SW 1271 (cell line): Measurements from ENCODE around the gene CNNM3.

ENCODE experiments used
- DNase-seq, 2 experiments: peaks; one replicate each; lab custom pipeline; 2025; lab: John Stamatoyannopoulos, UW

CNNM3 gene

DNA sequence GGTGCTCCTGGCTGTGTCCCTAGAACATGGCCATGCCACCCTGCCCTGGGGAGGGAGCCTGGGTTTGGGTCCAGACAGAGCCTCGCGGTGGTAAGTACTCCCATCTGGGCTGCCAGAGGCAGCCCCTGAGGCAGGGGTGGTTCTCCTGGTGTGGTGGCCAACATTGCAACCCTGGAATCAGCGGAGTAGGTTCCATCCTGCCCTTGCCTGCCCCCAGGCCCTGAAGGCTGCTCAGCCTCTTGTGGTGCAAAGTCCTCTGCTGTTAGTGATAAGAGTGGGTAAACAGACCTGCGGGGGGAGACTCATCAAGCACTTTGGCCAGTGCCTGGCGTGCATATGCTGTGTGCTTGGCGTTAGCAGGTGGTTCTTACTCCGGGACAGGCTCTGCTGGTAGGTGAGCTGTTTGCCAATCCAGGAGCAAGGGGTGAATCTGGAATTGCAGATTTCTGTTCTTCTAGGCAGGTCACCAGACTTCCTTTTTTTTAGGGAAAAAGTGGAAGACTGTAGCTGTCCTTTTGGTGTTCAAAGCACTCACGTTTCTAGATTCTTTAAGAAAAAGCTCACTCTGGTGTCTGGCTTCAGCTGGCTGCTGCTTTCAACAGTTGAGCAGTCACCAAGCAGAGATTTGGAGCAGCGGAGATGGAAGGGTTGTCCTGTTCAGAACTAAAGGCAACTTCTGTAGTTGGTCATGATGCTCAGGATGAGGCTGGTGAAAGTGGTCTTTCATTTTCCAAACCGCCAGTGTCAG, 3.2 kb downstream of the CNNM3 start:
- DNase-seq, result no peak

GRCh38 chr2:96819876-96820511, 3.9 kb downstream of the CNNM3 start:
- DNase-seq, result no peak

DNA sequence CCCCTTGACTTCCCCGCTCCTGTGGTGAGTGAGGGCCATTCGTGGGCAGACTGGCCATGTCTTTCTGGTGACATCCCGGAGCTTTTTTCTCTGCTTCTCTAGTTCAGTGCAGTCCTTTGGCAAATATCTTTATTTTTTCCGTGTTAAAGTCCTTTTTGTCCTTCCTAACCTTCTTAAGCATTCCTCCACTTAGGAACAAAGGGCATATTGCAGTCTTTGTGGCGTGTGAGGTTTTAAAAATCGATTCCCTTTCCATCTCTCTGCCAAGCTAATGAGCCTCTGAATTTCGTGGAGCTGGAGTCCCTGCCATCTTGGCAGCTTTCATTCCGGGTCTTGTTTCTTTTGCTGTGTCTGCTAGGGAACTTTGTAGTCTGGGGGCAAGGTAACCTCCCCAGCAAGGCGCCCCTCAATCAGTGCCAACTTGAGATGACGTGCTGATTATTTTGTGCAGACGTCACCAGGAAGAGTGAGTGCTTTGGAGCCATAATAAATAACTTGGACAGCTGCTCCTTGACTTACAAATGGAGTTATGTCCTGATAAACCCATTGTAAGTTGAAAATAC, 5.1 kb downstream of the CNNM3 start:
- DNase-seq, result no peak

DNA sequence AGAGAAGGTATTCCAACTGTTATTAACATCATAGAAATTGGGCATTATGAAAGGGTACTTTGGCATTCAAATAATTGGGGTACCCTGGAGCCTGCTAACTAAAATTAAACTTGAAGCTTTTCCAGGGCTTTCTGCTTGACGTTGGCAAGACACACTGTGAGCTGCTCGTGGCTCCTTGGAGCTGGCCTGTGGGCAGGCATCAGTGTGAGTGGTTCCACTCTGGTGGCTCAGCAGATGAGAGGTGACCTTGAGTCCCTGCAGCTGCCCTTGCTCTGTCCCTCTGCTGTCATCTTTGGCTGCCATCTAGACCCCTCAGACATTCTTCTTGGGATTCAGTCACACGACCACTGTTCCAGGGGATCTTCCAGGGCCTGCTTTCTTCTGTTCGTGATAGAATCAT, 6.7 kb downstream of the CNNM3 start:
- DNase-seq, result no peak

DNA sequence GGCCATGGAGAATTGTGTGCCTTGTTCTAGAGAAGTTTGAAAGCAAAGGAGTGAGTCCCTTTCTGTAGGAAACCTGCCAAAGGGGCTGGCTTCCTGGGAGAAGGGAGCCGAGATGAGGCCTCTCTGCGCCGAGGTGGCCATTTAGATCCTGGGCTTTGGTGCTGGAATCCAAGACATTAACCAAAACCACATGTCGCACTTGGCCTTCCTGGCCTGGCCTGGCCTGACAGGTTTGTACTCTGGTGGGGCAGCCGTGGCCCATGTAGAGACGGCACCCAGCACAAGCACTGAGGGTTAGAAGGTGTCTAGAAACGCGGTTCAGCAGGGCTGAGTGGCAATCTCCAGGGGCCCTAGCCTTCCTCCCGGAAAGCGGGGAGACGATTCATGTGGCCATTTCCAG, 7.1 kb downstream of the CNNM3 start:
- DNase-seq, result no peak

DNA sequence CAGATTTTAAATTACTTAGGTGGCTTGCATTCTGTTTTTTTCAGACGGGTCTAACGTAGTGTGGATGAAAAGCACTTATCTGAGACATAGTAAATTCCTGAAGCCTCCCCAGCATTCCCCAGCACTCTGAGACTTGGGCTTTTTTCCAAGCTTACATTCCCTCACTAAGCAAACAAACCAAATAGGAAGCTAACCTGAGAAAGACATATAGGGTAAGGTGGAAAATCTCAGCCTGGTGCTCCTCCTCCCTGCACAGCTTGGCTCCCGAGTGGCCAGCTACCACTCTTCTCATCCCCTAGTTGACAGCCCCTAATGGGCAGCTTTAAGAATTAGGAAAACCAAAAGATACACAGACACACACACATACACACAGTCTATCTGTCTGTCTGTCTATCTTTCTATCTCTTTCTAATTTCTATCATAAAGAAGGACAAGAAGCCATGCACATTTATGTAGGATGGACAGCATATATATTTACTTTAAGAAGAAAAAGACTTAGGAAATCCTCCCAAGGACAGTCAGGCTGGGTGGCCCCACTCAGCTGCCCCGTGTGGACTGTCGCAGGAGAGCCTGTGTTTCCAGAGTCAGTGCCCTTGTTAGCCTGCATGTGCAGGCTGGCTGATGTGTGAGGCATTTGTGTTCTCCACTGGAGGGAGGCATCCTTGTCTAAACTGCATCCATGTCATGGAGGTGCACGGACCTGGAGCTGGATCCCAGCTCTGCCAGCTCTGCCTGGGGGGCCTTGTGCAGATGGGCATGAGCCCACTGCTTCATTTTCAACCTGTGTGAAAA, 8.2 kb downstream of the CNNM3 start:
- DNase-seq, result no peak

GRCh38 chr2:96825057-96825456, 9.0 kb downstream of the CNNM3 start:
- DNase-seq, result no peak

GRCh38 chr2:96826546-96827278, 10.6 kb downstream of the CNNM3 start:
- no peak for DNase-seq

GRCh38 chr2:96828436-96828835, 12.4 kb downstream of the CNNM3 start:
- no peak for DNase-seq

DNA sequence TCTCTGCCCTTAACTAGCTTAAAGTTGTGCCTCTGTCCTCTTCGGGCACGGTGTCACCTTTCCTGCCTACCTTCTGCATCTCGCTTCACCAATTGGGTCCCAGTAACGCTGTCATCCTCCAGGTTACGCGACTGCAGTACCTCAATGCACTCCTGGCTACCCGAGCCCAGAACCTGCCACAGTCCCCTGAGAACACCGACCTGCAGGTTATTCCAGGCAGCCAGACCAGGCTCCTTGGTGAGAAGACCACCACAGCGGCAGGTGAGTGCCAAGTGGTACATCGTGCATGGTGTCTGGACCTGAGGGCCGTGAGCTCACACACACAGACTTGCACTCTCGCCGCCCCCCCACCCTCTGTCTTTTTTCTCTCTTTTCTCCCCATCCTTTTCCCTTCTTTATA, 12.8 kb downstream of the CNNM3 start:
- DNase-seq, result no peak

- DNase-seq, result no peak
Measured at GRCh38 chr2:96830044-96830562, 14.0 kb downstream of the CNNM3 start.

- no peak for DNase-seq
Measured at GRCh38 chr2:96831679-96832078, 15.6 kb downstream of the CNNM3 start.

DNA sequence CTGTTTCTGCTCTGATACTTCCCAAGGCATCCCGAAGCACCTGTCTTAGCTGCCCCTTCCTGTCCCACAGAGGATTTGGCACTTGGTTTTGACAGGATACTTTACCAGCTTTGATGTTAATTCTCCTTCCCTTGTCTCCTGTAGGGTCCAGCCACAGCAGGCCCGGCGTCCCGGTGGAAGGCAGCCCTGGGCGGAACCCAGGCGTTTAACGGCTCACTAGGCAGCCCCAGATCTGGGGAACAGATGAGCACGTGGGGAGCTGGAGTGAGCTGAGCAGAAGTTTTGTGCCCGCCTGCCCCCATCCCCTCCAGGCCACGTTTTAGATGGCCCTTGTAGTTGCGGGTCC, 16.3 kb downstream of the CNNM3 start:
- DNase-seq, result no peak

GRCh38 chr2:96832754-96833507, 16.9 kb downstream of the CNNM3 start:
- DNase-seq, result no peak

- DNase-seq, result no peak
Measured at GRCh38 chr2:96835830-96836229, 19.8 kb downstream of the CNNM3 start.

- DNase-seq, result no peak
Measured at GRCh38 chr2:96837575-96837974, 21.5 kb downstream of the CNNM3 start.

DNA sequence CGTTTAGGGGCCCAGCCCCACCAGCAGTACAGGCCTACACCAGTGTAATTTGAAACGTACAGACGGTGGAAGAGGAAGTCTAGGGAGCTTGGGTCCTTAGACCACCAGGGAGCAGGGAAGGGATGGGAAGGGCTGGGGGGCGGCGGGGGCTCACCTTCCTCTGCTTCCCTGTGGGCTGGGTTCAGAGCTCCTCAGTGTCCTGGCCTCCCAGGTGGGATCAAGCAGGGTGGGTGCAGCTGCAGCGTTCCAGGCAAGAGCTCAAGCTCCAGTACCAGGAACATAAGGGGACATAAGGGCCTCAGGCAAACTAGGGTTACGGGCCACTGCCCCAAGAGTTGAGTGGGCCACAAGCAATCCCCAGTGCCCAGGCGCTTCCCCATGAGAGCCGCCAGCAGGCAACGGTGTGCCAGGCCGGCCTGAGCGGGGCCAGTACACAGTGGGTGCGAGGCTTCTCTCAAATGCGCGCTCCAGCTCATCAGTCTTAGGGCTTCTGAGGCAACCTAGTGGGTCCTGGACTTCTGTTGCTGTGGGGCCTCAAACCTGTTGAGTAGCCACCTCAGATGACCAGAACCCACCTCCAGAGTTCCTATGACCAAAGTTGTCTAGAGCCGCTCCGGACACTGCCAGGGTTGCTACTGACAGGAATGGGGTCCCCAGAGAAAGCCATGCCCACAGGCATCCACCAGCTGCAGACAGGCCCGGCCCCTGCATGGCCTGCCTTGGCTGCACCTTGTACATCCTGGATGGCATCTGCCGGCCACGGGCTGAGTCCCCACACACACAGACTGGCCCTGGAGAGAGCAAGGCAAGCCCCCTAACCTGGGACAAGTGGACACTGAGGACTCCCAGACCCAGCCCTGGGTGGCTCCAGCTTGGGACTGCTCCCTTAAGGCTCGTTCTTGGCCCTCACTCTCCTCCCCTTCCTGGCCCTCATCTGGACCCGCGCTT, 22.6 kb downstream of the CNNM3 start:
- DNase-seq, result no peak

GRCh38 chr2:96839293-96839874, 23.3 kb downstream of the CNNM3 start:
- no peak for DNase-seq
